GM13977 (cell line): ENCODE measurements around the gene CHD6.

Source experiments
- DNase-seq: peaks from one replicate; pipeline ENCODE4 v3.0.0; 2012; ENCODE audit warnings: low spot score
- CTCF ChIP-seq: IDR thresholded peaks from 2 replicates; pipeline ENCODE4 v1.5.1; 2012; ENCODE audit warnings: mild to moderate bottlenecking, control low read depth; ENCODE audit not compliant: insufficient read depth; ENCODE audit errors: extremely low read depth, missing control alignments
- in situ Hi-C: fragments of 300-500 bp; cut with MboI; formaldehyde crosslinking; loops from one replicate; pipeline ENCODE4 v1.12.0; 2022; ENCODE audit warnings: low sequenced_read_pairs, low pct_unique_long_range_greater_than_20kb, mixed read lengths, inconsistent platforms; ENCODE audit not compliant: unreplicated experiment

CHD6 gene

GRCh38 chr20:41425180-41425884 is 192.8 kb downstream of the CHD6 start:
- in situ Hi-C loops: no loop called here
- no peak for TF ChIP-seq CTCF
- DNase-seq: no peak

GRCh38 chr20:41424546-41424945 is 193.6 kb downstream of the CHD6 start:
- DNase-seq: no peak
- in situ Hi-C loops: no loop called here
- TF ChIP-seq CTCF: no peak

GRCh38 chr20:41424011-41424410 is 194.2 kb downstream of the CHD6 start:
- TF ChIP-seq CTCF: no peak
- DNase-seq: no peak
- in situ Hi-C loops: no loop called here

- no peak for TF ChIP-seq CTCF
- in situ Hi-C loops: no loop called here
- no peak for DNase-seq
Observed at GRCh38 chr20:41422953-41423352, 195.2 kb downstream of the CHD6 start.

GRCh38 chr20:41418739-41419293 is 199.4 kb downstream of the CHD6 start:
- in situ Hi-C loops: no loop called here
- TF ChIP-seq CTCF: no peak
- DNase-seq: no peak

GRCh38 chr20:41418031-41418430 is 200.1 kb downstream of the CHD6 start:
- in situ Hi-C loops: no loop called here
- no peak for TF ChIP-seq CTCF
- DNase-seq: no peak
